ENCODE measurements around the gene DBH.

DNA sequence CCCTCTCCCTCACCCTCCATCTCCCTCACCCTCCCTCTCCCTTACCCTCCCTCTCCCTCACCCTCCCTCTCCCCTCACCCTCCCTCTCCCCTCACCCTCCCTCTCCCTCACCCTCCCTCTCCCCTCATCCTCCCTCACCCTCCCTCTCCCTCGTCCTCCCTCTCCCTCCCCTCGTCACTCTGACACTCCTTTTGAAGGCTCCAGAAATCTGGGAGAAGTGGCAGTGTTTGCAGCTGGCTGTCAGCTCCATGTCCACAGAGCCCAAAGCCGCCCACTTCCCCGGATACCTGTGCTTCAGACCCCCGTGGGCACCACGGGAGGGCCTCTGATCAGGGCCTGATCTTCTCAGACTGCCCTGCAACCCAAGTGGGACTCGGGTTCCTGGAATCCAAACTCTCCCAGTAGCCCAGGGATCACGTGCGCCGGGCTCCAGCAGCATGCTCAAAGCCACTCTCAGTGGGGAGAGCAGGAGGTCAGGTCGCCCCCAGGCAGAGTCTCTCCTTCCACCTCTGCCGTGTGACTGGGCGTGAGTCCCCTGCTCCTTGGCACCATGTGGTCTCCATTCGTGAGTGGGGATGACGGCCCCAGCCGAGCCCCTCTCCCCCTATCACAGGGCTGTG is 33.1 kb downstream of the DBH start:
- TF ChIP-seq, protein P1, sequence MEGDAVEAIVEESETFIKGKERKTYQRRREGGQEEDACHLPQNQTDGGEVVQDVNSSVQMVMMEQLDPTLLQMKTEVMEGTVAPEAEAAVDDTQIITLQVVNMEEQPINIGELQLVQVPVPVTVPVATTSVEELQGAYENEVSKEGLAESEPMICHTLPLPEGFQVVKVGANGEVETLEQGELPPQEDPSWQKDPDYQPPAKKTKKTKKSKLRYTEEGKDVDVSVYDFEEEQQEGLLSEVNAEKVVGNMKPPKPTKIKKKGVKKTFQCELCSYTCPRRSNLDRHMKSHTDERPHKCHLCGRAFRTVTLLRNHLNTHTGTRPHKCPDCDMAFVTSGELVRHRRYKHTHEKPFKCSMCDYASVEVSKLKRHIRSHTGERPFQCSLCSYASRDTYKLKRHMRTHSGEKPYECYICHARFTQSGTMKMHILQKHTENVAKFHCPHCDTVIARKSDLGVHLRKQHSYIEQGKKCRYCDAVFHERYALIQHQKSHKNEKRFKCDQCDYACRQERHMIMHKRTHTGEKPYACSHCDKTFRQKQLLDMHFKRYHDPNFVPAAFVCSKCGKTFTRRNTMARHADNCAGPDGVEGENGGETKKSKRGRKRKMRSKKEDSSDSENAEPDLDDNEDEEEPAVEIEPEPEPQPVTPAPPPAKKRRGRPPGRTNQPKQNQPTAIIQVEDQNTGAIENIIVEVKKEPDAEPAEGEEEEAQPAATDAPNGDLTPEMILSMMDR (IDR thresholded peaks at IDR 0.05), result no peak
- TF ChIP-seq POLR2A (IDR thresholded peaks at IDR 0.05), result no peak

All from adrenal gland (tissue), 5 donors.